Naive thymus-derived CD4-positive, alpha-beta T cell (primary cell): ENCODE data around the gene GPC6. TPM values are rescaled to one million over a fixed set of nuclear protein-coding genes. Genes with fewer than 3 reads are reported as not detected.

Experiments
- ATAC-seq: fragments of 150-1000 bp; cut with Tn5 transposase; 2 replicates; pipeline ENCODE4 v1.10.0; 2021; ENCODE audit warnings: mild to moderate bottlenecking, moderate library complexity
- CTCF ChIA-PET: fragments of 350-600 bp; sonication (Branson Sonifier 250); formaldehyde crosslinking; loops from one replicate; lab custom pipeline; 2021; ENCODE audit warnings: antibody characterized with exemption; lab: Charles Lee
- POLR2A ChIA-PET: fragments of 350-600 bp; sonication (Branson Sonifier 250); formaldehyde crosslinking; loops from one replicate; lab custom pipeline; 2021; ENCODE audit warnings: antibody characterized with exemption, inconsistent platforms; lab: Charles Lee
- DNase-seq, 9 donors: peaks; one replicate each; pipeline versions ENCODE4 v3.0.0 to v3.0.0-alpha.2; 2020 to 2022; ENCODE audit warnings: mixed read lengths in 1 of 9
- H3K27ac ChIP-seq: one replicate; pipeline ENCODE4 v1.7.0; 2013; ENCODE audit warnings: mild to moderate bottlenecking, low read depth, low read length, moderate library complexity
- H3K27me3 ChIP-seq, 2 donors: one replicate each; pipeline ENCODE4 v1.7.0; 2013; ENCODE audit warnings: low read length in 2 of 2, mild to moderate bottlenecking in 2 of 2, moderate library complexity in 2 of 2; ENCODE audit not compliant: control insufficient read depth in 2 of 2, insufficient read depth in 2 of 2
- H3K36me3 ChIP-seq, 3 experiments: 1 replicate in 2 of 3; 2 replicates in 1 of 3; pipeline ENCODE4 v1.7.0; 2013; ENCODE audit warnings: low read length in 3 of 3, mild to moderate bottlenecking in 3 of 3, moderate library complexity in 1 of 3; ENCODE audit not compliant: insufficient read depth in 3 of 3, control insufficient read depth in 2 of 3
- H3K4me1 ChIP-seq, 2 donors: one replicate each; pipeline ENCODE4 v1.7.0; 2013; ENCODE audit warnings: low read length in 2 of 2, mild to moderate bottlenecking in 2 of 2, moderate library complexity in 1 of 2; ENCODE audit not compliant: control insufficient read depth in 2 of 2, insufficient read depth in 2 of 2
- H3K4me3 ChIP-seq: 2 replicates; pipeline ENCODE4 v1.7.0; 2013; ENCODE audit warnings: mild to moderate bottlenecking, low read length
- H3K9me3 ChIP-seq, 3 experiments: 1 replicate in 2 of 3; 2 replicates in 1 of 3; pipeline ENCODE4 v1.7.0; 2013; ENCODE audit warnings: low read length in 3 of 3; ENCODE audit not compliant: control insufficient read depth in 2 of 3
- H3K27ac Mint-ChIP-seq, 9 donors: one replicate each; pipeline ENCODE4 v1.8.0; 2020 to 2022; ENCODE audit warnings: mixed read lengths in 9 of 9, mild to moderate bottlenecking in 8 of 9, moderate library complexity in 5 of 9, inconsistent platforms in 2 of 9
- H3K27me3 Mint-ChIP-seq, 5 donors: one replicate each; pipeline ENCODE4 v1.8.0; 2021 to 2022; ENCODE audit warnings: mixed read lengths in 5 of 5, mild to moderate bottlenecking in 1 of 5
- H3K36me3 Mint-ChIP-seq, 5 donors: one replicate each; pipeline ENCODE4 v1.8.0; 2020 to 2022; ENCODE audit warnings: mixed read lengths in 5 of 5, mild to moderate bottlenecking in 3 of 5, inconsistent platforms in 1 of 5
- H3K4me1 Mint-ChIP-seq, 7 donors: one replicate each; pipeline ENCODE4 v1.8.0; 2020 to 2022; ENCODE audit warnings: mixed read lengths in 7 of 7, mild to moderate bottlenecking in 3 of 7, inconsistent platforms in 1 of 7
- H3K4me3 Mint-ChIP-seq, 10 donors: one replicate each; pipeline ENCODE4 v1.8.0; 2020 to 2022; ENCODE audit warnings: mild to moderate bottlenecking in 10 of 10, mixed read lengths in 10 of 10, moderate library complexity in 6 of 10, inconsistent platforms in 2 of 10
- H3K9me3 Mint-ChIP-seq, 11 donors: one replicate each; pipeline ENCODE4 v1.8.0; 2020 to 2022; ENCODE audit warnings: mixed read lengths in 11 of 11, mild to moderate bottlenecking in 4 of 11, inconsistent platforms in 1 of 11, moderate library complexity in 1 of 11
- intact Hi-C, 2 donors: fragments of 100-400 bp; cut with micrococcal nuclease; formaldehyde crosslinking; loops; one replicate each; pipeline ENCODE4 v1.15.1; 2023
- polyA plus RNA-seq, 2 donors: library from polyadenylated mRNA; unstranded; fragments of 300-500 nt; fragmentation: Illumina TruSeq; gene quantifications; one replicate each; pipeline ENCODE4 v1.2.3, GENCODE V29; 2021
- total RNA-seq, 6 experiments: library from RNA in 5 of 6; stranded (reverse) in 5 of 6; gene quantifications; 1 replicate in 5 of 6; 2 replicates in 1 of 6; pipeline ENCODE4 v1.2.3 and lab custom pipeline; 2021 to 2026

Gene GPC6
- total and polyA plus RNA-seq, 7 experiments from 2014 or later: not detected

DNA sequence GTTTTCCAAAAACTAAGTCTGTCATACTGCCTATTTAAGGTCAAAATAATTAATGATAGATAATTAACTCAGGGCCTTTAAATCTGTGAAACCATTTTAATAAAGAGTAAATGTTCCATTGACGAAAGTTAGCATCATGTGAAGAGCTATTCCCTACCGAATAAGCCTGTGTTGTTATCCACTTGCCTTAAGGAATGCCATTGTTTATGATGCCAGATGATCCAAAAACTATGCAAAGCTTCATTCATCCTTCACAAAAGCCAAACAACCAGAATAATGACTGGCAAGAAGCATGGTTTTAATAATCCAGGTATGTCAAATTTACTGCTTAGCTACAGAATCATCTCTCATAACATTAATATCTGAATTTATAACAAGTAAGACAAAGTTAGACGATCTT lies 6.5 kb upstream of the GPC6 start:
- peaks cover 0 to 14% (median 8%) of the 10 kb centered on the region in 5 donors for H3K27me3 Mint-ChIP-seq

DNA sequence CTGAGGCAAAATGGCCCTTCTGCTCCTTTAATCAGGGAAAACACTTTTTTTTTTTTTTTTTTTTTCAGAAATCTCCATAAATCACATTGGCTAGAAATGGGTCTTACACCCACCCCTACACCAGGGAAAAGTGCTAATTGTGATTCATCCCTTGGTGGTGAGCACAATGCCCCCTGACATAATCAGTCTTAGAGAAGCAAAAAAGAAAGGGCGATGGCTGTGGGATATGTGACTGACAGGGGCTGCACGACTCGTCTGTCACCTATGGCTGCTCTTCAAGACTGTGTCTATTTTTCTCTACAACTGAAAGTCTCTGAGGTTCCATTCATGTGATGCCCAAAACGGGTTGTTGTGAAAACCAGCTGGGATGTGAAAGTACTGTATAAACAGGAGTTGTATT lies 3.6 kb upstream of the GPC6 start:
- Mint-ChIP-seq H3K27ac (peak overlapping the region in 1 of 9 donors; percentile 20), H3K4me1 (peaks cover 0 to 8% (median 0%) of the 10 kb centered on the region in 7 donors), H3K36me3 (peaks cover 0 to 6% (median 0%) of the 10 kb centered on the region in 5 donors), H3K27me3 (peaks cover 20 to 38% (median 29%) of the 10 kb centered on the region in 5 donors), H3K9me3 (peaks cover 0 to 7% (median 0%) of the 10 kb centered on the region in 11 donors), H3K4me3 (no peak overlapping the region)
- DNase-seq (no peak), ATAC-seq (no peak)
- CTCF ChIA-PET: no interaction called here
- Histone ChIP-seq H3K27me3 (peaks cover 0 to 4% of the 10 kb centered on the region in 2 donors), H3K27ac (no peak overlapping the region), H3K36me3 (no peaks in the 10 kb centered on the region), H3K4me3 (no peak overlapping the region), H3K4me1 (no peaks in the 10 kb centered on the region), H3K9me3 (no peaks in the 10 kb centered on the region)
- POLR2A ChIA-PET: no interaction called here
- intact Hi-C loops: loop anchor here in 1 of 2 donors (10.0 kb wide), 1 partner anchor 1482 kb away; no protein-coding TSS in a partner anchor

More for the DNA sequence above, 6.5 kb upstream of the GPC6 start:
- no peak overlapping the region for H3K4me3 ChIP-seq
- ChIA-PET POLR2A (no interaction called here), CTCF (no interaction called here)
- H3K9me3 ChIP-seq: no peaks in the 10 kb centered on the region
- H3K4me3 Mint-ChIP-seq: no peak overlapping the region
- H3K4me1 Mint-ChIP-seq: no peaks in the 10 kb centered on the region
- H3K9me3 Mint-ChIP-seq: peaks cover 0 to 6% (median 1%) of the 10 kb centered on the region in 11 donors
- DNase-seq (no peak), ATAC-seq (no peak)
- H3K27ac ChIP-seq: no peak overlapping the region
- intact Hi-C loops: loop anchor here in 1 of 2 donors (10.0 kb wide), 1 partner anchor 1485 kb away; no protein-coding TSS in a partner anchor
- no peaks in the 10 kb centered on the region for H3K4me1 ChIP-seq
- H3K27ac Mint-ChIP-seq: no peak overlapping the region
- H3K36me3 Mint-ChIP-seq: no peaks in the 10 kb centered on the region
- no peaks in the 10 kb centered on the region for H3K27me3 ChIP-seq
- H3K36me3 ChIP-seq: no peaks in the 10 kb centered on the region

- Histone ChIP-seq H3K27me3 (peaks cover 0 to 4% of the 10 kb centered on the region in 2 donors), H3K36me3 (no peaks in the 10 kb centered on the region), H3K9me3 (no peaks in the 10 kb centered on the region), H3K4me1 (no peaks in the 10 kb centered on the region), H3K27ac (no peak overlapping the region), H3K4me3 (no peak overlapping the region)
- CTCF ChIA-PET: no interaction called here
- H3K9me3 Mint-ChIP-seq: peaks cover 0 to 9% (median 0%) of the 10 kb centered on the region in 11 donors
- ATAC-seq (no peak), DNase-seq (no peak)
- no peak overlapping the region for H3K27ac Mint-ChIP-seq
- peaks cover 0 to 10% (median 0%) of the 10 kb centered on the region in 5 donors for H3K36me3 Mint-ChIP-seq
- POLR2A ChIA-PET: no interaction called here
- H3K4me3 Mint-ChIP-seq: no peak overlapping the region
- H3K27me3 Mint-ChIP-seq: peaks cover 32 to 50% (median 41%) of the 10 kb centered on the region in 5 donors
- peaks cover 0 to 16% (median 0%) of the 10 kb centered on the region in 7 donors for H3K4me1 Mint-ChIP-seq
- intact Hi-C loops: loop anchor here in 1 of 2 donors (10.0 kb wide), 1 partner anchor 1480 kb away; no protein-coding TSS in a partner anchor
These were observed 2.1 kb upstream of the GPC6 start for GRCh38 chr13:93224535-93224934.

DNA sequence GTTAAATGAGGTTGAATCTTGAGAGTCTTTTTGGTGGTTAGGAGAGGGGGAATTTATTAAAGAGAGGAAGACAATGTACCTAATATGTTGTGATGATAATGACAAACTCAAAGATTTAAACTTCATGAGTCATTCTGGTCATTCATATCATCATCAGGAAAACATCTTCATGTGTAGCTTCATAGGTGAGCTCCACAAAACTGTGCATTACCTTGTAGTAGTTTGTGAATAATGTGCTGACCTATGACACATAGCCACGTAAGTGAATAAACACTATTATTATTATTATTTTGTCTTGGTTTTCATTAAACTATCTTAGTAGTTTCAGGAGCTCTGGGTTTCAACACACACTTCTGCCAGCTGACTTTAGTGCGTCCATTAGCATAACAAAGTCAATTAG lies 997 bp upstream of the GPC6 start:
- ChIA-PET CTCF (no interaction called here), POLR2A (no interaction called here)
- Histone ChIP-seq H3K27ac (no peak overlapping the region), H3K27me3 (peaks cover 0 to 4% of the 10 kb centered on the region in 2 donors), H3K36me3 (no peaks in the 10 kb centered on the region), H3K4me3 (no peak overlapping the region), H3K9me3 (no peaks in the 10 kb centered on the region), H3K4me1 (no peaks in the 10 kb centered on the region)
- no peak for ATAC-seq
- DNase-seq: no peak
- H3K4me3 Mint-ChIP-seq: no peak overlapping the region
- no peak overlapping the region for H3K27ac Mint-ChIP-seq
- intact Hi-C loops: loop anchor here in 1 of 2 donors (10.0 kb wide), 1 partner anchor 1479 kb away; no protein-coding TSS in a partner anchor
- peaks cover 0 to 9% (median 0%) of the 10 kb centered on the region in 11 donors for H3K9me3 Mint-ChIP-seq
- H3K36me3 Mint-ChIP-seq: peaks cover 0 to 10% (median 0%) of the 10 kb centered on the region in 5 donors
- H3K4me1 Mint-ChIP-seq: peaks cover 0 to 16% (median 0%) of the 10 kb centered on the region in 7 donors
- peaks cover 36 to 58% (median 50%) of the 10 kb centered on the region in 5 donors for H3K27me3 Mint-ChIP-seq

- H3K27me3 ChIP-seq: peaks cover 0 to 4% of the 10 kb centered on the region in 2 donors
- Mint-ChIP-seq H3K27me3 (peaks cover 36 to 61% (median 54%) of the 10 kb centered on the region in 5 donors), H3K9me3 (peaks cover 0 to 9% (median 0%) of the 10 kb centered on the region in 11 donors), H3K4me3 (no peak overlapping the region), H3K36me3 (peaks cover 0 to 10% (median 0%) of the 10 kb centered on the region in 5 donors), H3K27ac (no peak overlapping the region), H3K4me1 (peaks cover 0 to 16% (median 0%) of the 10 kb centered on the region in 7 donors)
- H3K36me3 ChIP-seq: no peaks in the 10 kb centered on the region
- intact Hi-C loops: loop anchor here in 1 of 2 donors (10.0 kb wide), 1 partner anchor 1479 kb away; no protein-coding TSS in a partner anchor
- ATAC-seq (no peak), DNase-seq (no peak)
- H3K4me3 ChIP-seq: no peak overlapping the region
- no peak overlapping the region for H3K27ac ChIP-seq
- CTCF ChIA-PET: no interaction called here
- H3K9me3 ChIP-seq: no peaks in the 10 kb centered on the region
- H3K4me1 ChIP-seq: no peaks in the 10 kb centered on the region
- POLR2A ChIA-PET: no interaction called here
These were observed 463 bp upstream of the GPC6 start for GRCh38 chr13:93226065-93226622.

DNA sequence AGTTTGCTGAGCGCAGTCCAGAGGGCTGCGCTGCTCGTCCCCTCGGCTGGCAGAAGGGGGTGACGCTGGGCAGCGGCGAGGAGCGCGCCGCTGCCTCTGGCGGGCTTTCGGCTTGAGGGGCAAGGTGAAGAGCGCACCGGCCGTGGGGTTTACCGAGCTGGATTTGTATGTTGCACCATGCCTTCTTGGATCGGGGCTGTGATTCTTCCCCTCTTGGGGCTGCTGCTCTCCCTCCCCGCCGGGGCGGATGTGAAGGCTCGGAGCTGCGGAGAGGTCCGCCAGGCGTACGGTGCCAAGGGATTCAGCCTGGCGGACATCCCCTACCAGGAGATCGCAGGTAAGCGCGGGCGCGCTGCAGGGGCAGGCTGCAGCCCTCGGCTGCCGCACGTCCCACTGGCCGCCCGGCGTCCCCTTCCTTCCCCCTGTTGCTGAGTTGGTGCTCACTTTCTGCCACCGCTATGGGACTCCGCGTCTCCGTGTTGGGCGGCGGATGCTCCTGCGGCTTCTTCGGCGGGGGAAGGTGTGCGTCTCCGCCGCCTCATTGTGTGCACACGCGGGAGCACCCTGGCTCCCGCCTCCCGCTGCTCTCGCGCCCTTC lies 772 bp downstream of the GPC6 start:
- ATAC-seq: no peak
- Mint-ChIP-seq H3K4me1 (peaks cover 0 to 16% (median 0%) of the 10 kb centered on the region in 7 donors), H3K4me3 (peak overlapping the region in 1 of 10 donors; percentile 22), H3K27ac (no peak overlapping the region), H3K27me3 (peaks cover 36 to 69% (median 57%) of the 10 kb centered on the region in 5 donors), H3K36me3 (peaks cover 0 to 10% (median 0%) of the 10 kb centered on the region in 5 donors), H3K9me3 (peaks cover 0 to 9% (median 0%) of the 10 kb centered on the region in 11 donors)
- intact Hi-C loops: loop anchor here in 1 of 2 donors (10.0 kb wide), 1 partner anchor 1477 kb away; no protein-coding TSS in a partner anchor
- Histone ChIP-seq H3K4me1 (no peaks in the 10 kb centered on the region), H3K27ac (no peak overlapping the region), H3K4me3 (no peak overlapping the region), H3K9me3 (no peaks in the 10 kb centered on the region), H3K36me3 (no peaks in the 10 kb centered on the region), H3K27me3 (peaks cover 0 to 4% of the 10 kb centered on the region in 2 donors)
- POLR2A ChIA-PET: no interaction called here
- CTCF ChIA-PET: no interaction called here
- DNase-seq: no peak
